ENCODE results near the gene B4GAT1.

- TF ChIP-seq EZH2phosphoT487 (IDR thresholded peaks at IDR 0.05; ENCODE audit: borderline replicate concordance, low read length) (no peak), CTCF (conservative IDR thresholded peaks at IDR 0.05; ENCODE audit: low read depth, low read length) (no peak), EZH2 (IDR thresholded peaks at IDR 0.05; ENCODE audit: low read length, unreplicated experiment) (no peak)
These were observed 1.6 kb upstream of the B4GAT1 start for GRCh38 chr11:66349084-66349386.
